ENCODE results near the gene SYT13.

SYT13 gene

GRCh38 chr11:45234306-45235006, 51.7 kb downstream of the SYT13 start:
- ATAC-seq = no peak
- TF ChIP-seq ESRRG (CRISPR knock-in tag; IDR thresholded peaks at IDR 0.05) (no peak), PATZ1 (CRISPR knock-in tag; IDR thresholded peaks at IDR 0.05; ENCODE audit: borderline replicate concordance) (no peak), ZFP3 (CRISPR knock-in tag; IDR thresholded peaks at IDR 0.05) (no peak)

GRCh38 chr11:45233804-45234170, 52.4 kb downstream of the SYT13 start:
- TF ChIP-seq GLIS3 (CRISPR knock-in tag; IDR thresholded peaks at IDR 0.05) = no peak
- no peak for TF ChIP-seq ARNTL (CRISPR knock-in tag; IDR thresholded peaks at IDR 0.05; ENCODE audit: borderline replicate concordance, low read depth)
- TF ChIP-seq ZFP30 (CRISPR knock-in tag; IDR thresholded peaks at IDR 0.05) = no peak
- TF ChIP-seq PPARA (CRISPR knock-in tag; IDR thresholded peaks at IDR 0.05; ENCODE audit: borderline replicate concordance) = no peak
- TF ChIP-seq CREB5 (CRISPR knock-in tag; IDR thresholded peaks at IDR 0.05; ENCODE audit: low read depth) = no peak
- TF ChIP-seq POU6F1 (CRISPR knock-in tag; IDR thresholded peaks at IDR 0.05; ENCODE audit: borderline replicate concordance, low read depth) = no peak
- no peak for TF ChIP-seq RARB (CRISPR knock-in tag; IDR thresholded peaks at IDR 0.05)
- ATAC-seq = peak; percentile 50

GRCh38 chr11:45233121-45233803, 52.9 kb downstream of the SYT13 start:
- ATAC-seq = peak; percentile 95
- TF ChIP-seq ZNF8 (CRISPR knock-in tag; IDR thresholded peaks at IDR 0.05) = no peak
- TF ChIP-seq BACH2 (CRISPR knock-in tag; IDR thresholded peaks at IDR 0.05; ENCODE audit: borderline replicate concordance) = no peak
- TF ChIP-seq TCF4 (CRISPR knock-in tag; IDR thresholded peaks at IDR 0.05; ENCODE audit: borderline replicate concordance) = no peak
- TF ChIP-seq CSDC2 (CRISPR knock-in tag; IDR thresholded peaks at IDR 0.05) = no peak
- no peak for TF ChIP-seq PATZ1 (CRISPR knock-in tag; IDR thresholded peaks at IDR 0.05; ENCODE audit: borderline replicate concordance)
- TF ChIP-seq TSHZ2 (CRISPR knock-in tag; IDR thresholded peaks at IDR 0.05) = no peak
- TF ChIP-seq SNAI2 (CRISPR knock-in tag; IDR thresholded peaks at IDR 0.05) = no peak
- TF ChIP-seq GLIS3 (CRISPR knock-in tag; IDR thresholded peaks at IDR 0.05) = no peak
- no peak for TF ChIP-seq ESRRG (CRISPR knock-in tag; IDR thresholded peaks at IDR 0.05)
- no peak for TF ChIP-seq ZFP3 (CRISPR knock-in tag; IDR thresholded peaks at IDR 0.05)
- TF ChIP-seq ZC3H10 (CRISPR knock-in tag; IDR thresholded peaks at IDR 0.05) = no peak
- no peak for TF ChIP-seq ARNTL (CRISPR knock-in tag; IDR thresholded peaks at IDR 0.05; ENCODE audit: borderline replicate concordance, low read depth)
- TF ChIP-seq ISL1 (CRISPR knock-in tag; IDR thresholded peaks at IDR 0.05) = no peak
- TF ChIP-seq ZNF565 (CRISPR knock-in tag; conservative IDR thresholded peaks at IDR 0.05; ENCODE audit: low read depth) = no peak
- TF ChIP-seq TOX (CRISPR knock-in tag; IDR thresholded peaks at IDR 0.05; ENCODE audit: borderline replicate concordance) = no peak

Data from SK-N-SH treated with all-trans-retinoic acid at 6 μM for 48 hours (cell line).